Right ventricle myocardium superior (tissue), 1 donor: Measurements from ENCODE around the gene TMCO6. TPM values are rescaled to one million over a fixed set of nuclear protein-coding genes. Genes with fewer than 3 reads are reported as not detected.
"Not testable (repeated sequence)": the region's sequence is repeated elsewhere in the genome, so short reads cannot be mapped to it uniquely, and the experiment has no call there.

Experiments used
- ATAC-seq: fragments of 200-7000 bp; cut with Tn5 transposase; one replicate; pipeline ENCODE4 v1.9.1; 2020; ENCODE audit warnings: mild to moderate bottlenecking; ENCODE audit not compliant: poor library complexity
- DNase-seq: peaks from one replicate; pipeline ENCODE4 v3.0.0-alpha.2; 2020
- intact Hi-C: fragments of 100-400 bp; cut with DNase I; formaldehyde crosslinking; loops from one replicate; pipeline ENCODE4 v1.11.2; 2022
- long read RNA-seq: library from polyadenylated mRNA; unstranded; transcript quantifications from one replicate; pipeline ENCODE4 v2.0.0, GENCODE V29; 2021
- total RNA-seq: library from RNA; stranded (reverse); fragmentation: NEBNext Ultra II Directional; extraction: Animal tissue kit (Norgen Biotek cat#: 25700); gene quantifications from one replicate; pipeline ENCODE4 v1.2.1, GENCODE V29; 2021
- donor health status: DM: no; HTN: yes; CAD: no; lungs with severe emphysema.

Gene TMCO6
- total RNA-seq = 4.0 TPM
- long read RNA-seq, partial matches to known transcripts = 0 of 8 reads
- long read RNA-seq, other reads (novel, unspliced or antisense) = 5 of 8 reads

GRCh38 chr5:140639148-140639981 is at the start of gene TMCO6:
TMCO6 (plus strand) TSS chr5:140639451; CDS start chr5:140639528, 77 bp downstream.
- intact Hi-C loops = no loop called here
- ATAC-seq (peak; percentile 99), DNase-seq (peak; percentile 99)

DNA sequence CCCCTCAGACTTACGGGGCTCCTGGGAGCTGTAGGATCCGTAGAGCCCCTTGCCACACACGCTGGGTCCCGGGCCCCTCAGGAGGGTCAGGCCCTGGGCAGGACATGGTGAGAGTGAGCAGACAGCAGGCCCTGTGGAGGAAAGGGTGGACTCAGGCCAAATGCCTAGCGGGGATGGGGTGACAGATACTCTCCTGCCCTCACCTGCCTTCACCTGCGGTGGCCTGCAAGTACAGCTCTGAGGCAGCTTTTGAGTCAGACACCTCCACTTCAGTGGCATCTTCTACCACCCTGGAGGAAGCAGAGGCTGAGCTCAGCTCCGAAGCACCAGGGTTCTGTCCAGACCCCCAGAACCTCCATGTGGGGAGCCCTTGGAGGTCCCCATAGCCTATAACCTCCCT is 48.4 kb upstream of the TMCO6 start:
- intact Hi-C loops = no loop called here
- DNase-seq (no peak), ATAC-seq (no peak)

- no peak for ATAC-seq
- intact Hi-C loops = no loop called here
Measured at GRCh38 chr5:140591747-140592372, 47.4 kb upstream of the TMCO6 start.

DNA sequence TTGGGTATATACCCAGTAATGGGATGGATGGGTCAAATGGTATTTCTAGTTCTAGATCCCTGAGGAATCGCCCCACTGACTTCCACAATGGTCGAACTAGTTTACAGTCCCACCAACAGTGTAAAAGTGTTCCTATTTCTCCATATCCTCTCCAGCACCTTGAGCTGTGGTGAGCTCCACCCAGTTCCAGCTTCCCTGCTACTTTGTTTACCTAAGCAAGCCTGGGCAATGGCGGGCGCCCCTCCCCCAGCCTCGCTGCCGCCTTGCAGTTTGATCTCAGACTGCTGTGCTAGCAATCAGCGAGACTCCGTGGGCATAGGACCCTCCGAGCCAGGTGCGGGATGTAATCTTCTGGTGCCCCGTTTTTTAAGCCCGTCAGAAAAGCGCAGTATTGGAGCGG is 46.2 kb upstream of the TMCO6 start:
- DNase-seq, ATAC-seq, intact Hi-C loops: not testable (repeated sequence)

More at GRCh38 chr5:140591747-140592372, 47.4 kb upstream of the TMCO6 start:
- DNase-seq = no peak

DNA sequence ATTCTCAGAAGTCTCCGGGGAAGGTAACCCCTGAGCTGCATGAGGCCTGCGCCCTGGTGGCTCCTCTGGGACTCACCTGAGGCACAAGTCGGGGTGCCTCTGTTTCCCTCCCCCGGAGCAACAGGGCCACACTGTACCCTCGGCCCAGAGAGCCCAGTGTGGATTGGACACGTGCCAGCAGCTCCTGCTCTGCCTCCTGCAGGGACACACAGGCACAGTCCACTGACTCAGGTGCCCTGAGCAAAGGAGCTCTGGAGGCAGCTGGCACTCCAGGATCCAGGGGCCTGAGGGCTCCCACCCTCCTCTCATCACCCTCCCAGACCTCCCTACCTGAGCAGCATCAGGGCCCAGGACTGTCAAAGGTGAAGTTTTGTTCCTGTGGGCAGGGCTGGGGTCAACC is 45.1 kb upstream of the TMCO6 start:
- DNase-seq (no peak), ATAC-seq (no peak)
- intact Hi-C loops = no loop called here

GRCh38 chr5:140595538-140596300 is 43.5 kb upstream of the TMCO6 start:
- no peak for DNase-seq
- intact Hi-C loops = no loop called here
- ATAC-seq = peak; percentile 86

GRCh38 chr5:140596321-140596741 is 42.9 kb upstream of the TMCO6 start:
- intact Hi-C loops = no loop called here
- DNase-seq (no peak), ATAC-seq (peak; percentile 51)

GRCh38 chr5:140598836-140599235 is 40.4 kb upstream of the TMCO6 start:
- ATAC-seq (no peak), DNase-seq (no peak)
- intact Hi-C loops = no loop called here

DNA sequence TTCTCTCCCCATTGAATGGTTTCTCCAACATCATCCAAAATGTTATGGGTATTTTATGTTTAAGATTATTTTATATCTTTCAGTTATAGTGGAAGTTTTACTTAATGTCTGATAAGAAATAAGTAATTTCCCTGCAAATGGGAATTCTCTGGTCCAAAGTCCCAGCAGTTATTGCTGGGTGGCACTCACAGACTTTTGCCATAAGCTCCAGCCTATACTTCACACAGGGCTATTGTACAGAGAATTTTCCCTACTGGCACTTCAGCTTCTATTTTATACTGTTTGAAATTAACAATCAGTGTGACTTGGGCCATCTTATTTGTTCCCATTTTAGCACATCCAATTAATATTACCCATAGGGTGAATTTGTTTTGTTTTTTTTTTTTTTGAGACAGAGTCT is 39.2 kb upstream of the TMCO6 start:
- intact Hi-C loops = no loop called here
- DNase-seq (no peak), ATAC-seq (no peak)

- no peak for DNase-seq
- intact Hi-C loops = no loop called here
- ATAC-seq = peak; percentile 36
Measured at GRCh38 chr5:140602147-140602546, 37.1 kb upstream of the TMCO6 start.

- intact Hi-C loops, DNase-seq, ATAC-seq: not testable (repeated sequence)
Measured at GRCh38 chr5:140603446-140603698, 35.9 kb upstream of the TMCO6 start.

GRCh38 chr5:140603734-140604133 is 35.5 kb upstream of the TMCO6 start:
- ATAC-seq (no peak), DNase-seq (no peak)
- intact Hi-C loops = no loop called here

- intact Hi-C loops = no loop called here
- ATAC-seq = no peak
Measured at GRCh38 chr5:140605879-140606278, 33.4 kb upstream of the TMCO6 start.

GRCh38 chr5:140607031-140607430 is 32.2 kb upstream of the TMCO6 start:
- intact Hi-C loops = no loop called here
- DNase-seq (no peak), ATAC-seq (no peak)

More at GRCh38 chr5:140605879-140606278, 33.4 kb upstream of the TMCO6 start:
- no peak for DNase-seq

- DNase-seq (no peak), ATAC-seq (no peak)
- intact Hi-C loops = no loop called here
Measured at GRCh38 chr5:140608722-140609121, 30.5 kb upstream of the TMCO6 start.

DNA sequence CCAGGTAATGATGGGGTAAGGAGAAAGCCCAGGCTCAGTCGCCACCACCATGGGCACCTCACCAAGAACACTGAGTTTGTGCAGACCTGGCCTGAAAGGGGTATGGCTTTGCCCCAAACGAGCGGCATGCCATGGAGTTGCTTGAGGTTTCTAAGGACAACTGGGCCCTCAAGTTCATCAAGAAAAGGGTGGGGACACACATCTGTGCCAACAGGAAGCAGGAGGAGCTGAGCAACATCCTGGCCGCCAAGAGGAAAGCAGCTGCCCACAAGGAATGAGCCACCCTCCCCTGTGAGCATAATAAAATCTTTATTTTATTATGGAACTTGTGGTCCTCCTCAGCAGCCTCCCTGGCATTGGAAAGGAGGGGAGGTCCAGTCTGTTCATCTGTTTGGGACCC is 30.1 kb upstream of the TMCO6 start:
- peak; percentile 77 for ATAC-seq
- intact Hi-C loops = no loop called here

GRCh38 chr5:140611020-140611521 is 28.2 kb upstream of the TMCO6 start:
- ATAC-seq = no peak
- DNase-seq = no peak
- intact Hi-C loops = no loop called here

More for the DNA sequence above, 30.1 kb upstream of the TMCO6 start:
- DNase-seq = peak; percentile 61

DNA sequence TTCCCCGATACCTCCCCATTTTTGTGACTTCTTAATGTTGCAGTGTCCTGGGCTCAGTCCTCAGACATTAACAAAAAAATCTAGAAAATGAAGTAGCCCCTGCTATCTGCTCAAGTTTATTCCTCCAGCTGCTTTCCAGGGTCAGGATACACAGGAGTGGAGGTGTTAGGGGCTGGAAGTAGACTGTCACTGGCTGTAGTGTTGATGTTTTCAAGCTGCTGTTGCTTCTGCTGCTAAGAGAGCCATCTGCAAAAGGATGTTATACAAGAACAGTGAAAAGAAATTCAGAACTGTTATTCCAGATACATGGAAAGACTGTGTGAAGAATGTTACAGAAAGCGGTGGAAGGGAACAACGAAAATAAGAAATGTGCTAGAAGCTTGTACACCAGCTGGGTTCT is 16.9 kb upstream of the TMCO6 start:
- DNase-seq = no peak
- intact Hi-C loops = no loop called here
- ATAC-seq = no peak

DNA sequence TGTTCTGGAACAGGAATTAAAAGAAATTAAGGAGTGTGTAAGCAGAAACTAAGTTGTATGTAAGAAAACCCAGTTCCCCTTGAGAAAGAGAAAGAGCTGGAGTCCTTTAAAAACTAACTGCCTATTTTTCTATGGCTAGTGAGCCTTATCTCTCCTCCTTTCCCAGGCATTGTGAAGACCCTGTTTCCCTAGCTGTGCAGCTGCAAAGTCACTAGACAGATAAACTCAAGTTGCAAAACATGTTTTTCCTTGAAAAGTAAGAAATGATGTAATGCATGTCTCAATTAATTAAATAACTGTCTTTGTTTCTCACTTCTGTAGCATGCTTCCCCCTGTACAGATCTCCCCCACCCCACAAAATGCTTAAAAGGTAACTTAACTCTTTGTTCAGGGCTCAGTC is 16.2 kb upstream of the TMCO6 start:
- DNase-seq, ATAC-seq, intact Hi-C loops: not testable (repeated sequence)
